Amygdala (tissue), 56 donors: ENCODE results near the gene SLC25A20.
"Not testable (repeated sequence)": the region's sequence is repeated elsewhere in the genome, so short reads cannot be mapped to it uniquely, and the experiment has no call there.

ENCODE experiments used
- DNase-seq, 56 donors: peaks; one replicate each; lab custom pipeline; 2025; lab: John Stamatoyannopoulos, UW

SLC25A20 gene

GRCh38 chr3:48848816-48849515 is 49.7 kb downstream of the SLC25A20 start:
- no peak for DNase-seq

GRCh38 chr3:48847504-48848423 is 50.9 kb downstream of the SLC25A20 start, which contains the start of gene PRKAR2A:
PRKAR2A (minus strand) TSS chr3:48847874; CDS start chr3:48847596, 278 bp downstream.
- peak in 55 of 56 donors; percentile 45 to 93 (median 81) for DNase-seq

- peak in 50 of 56 donors; percentile 16 to 76 (median 56) for DNase-seq
Observed at GRCh38 chr3:48847053-48847503, 51.6 kb downstream of the SLC25A20 start.

- DNase-seq, result no peak
Observed at GRCh38 chr3:48845170-48845569, 53.5 kb downstream of the SLC25A20 start.

GRCh38 chr3:48837163-48837562 is 61.5 kb downstream of the SLC25A20 start:
- no peak for DNase-seq

- DNase-seq, result no peak
Observed at GRCh38 chr3:48835650-48836366, 62.9 kb downstream of the SLC25A20 start.

- no peak for DNase-seq
Observed at GRCh38 chr3:48832684-48833083, 66.0 kb downstream of the SLC25A20 start.

GRCh38 chr3:48830715-48831114 is 68.0 kb downstream of the SLC25A20 start:
- no peak for DNase-seq

GRCh38 chr3:48829525-48829924 is 69.2 kb downstream of the SLC25A20 start:
- DNase-seq, result not testable (repeated sequence)

- not testable (repeated sequence) for DNase-seq
Observed at GRCh38 chr3:48827874-48828273, 70.8 kb downstream of the SLC25A20 start.

- no peak for DNase-seq
Observed at GRCh38 chr3:48826451-48826850, 72.2 kb downstream of the SLC25A20 start.

- DNase-seq, result peak in 1 of 56 donors; percentile 22
Observed at GRCh38 chr3:48820612-48821324, 77.9 kb downstream of the SLC25A20 start.

- no peak for DNase-seq
Observed at GRCh38 chr3:48819234-48820221, 79.2 kb downstream of the SLC25A20 start.

GRCh38 chr3:48811524-48811923 is 87.2 kb downstream of the SLC25A20 start:
- no peak for DNase-seq
